HepG2 (cell line): Measurements from ENCODE around the gene MARS1. TPM values are rescaled to one million over a fixed set of nuclear protein-coding genes. Genes with fewer than 3 reads are reported as not detected.

Experiments
- DDIT3 ChIP-seq: sonication (generic); formaldehyde crosslinking; IDR thresholded peaks from 2 replicates; pipeline ENCODE4 v1.4.0; 2020; ENCODE audit warnings: mild to moderate bottlenecking, missing genetic modification reagents
- DNMT3B ChIP-seq: conservative IDR thresholded peaks from 2 replicates; pipeline ENCODE4 v1.6.1; 2016; ENCODE audit warnings: missing biosample characterization, control low read depth
- ERF ChIP-seq: IDR thresholded peaks from 2 replicates; pipeline ENCODE4 v1.6.1; 2018; ENCODE audit warnings: missing biosample characterization, missing genetic modification reagents
- HIVEP1 ChIP-seq: sonication (generic); formaldehyde crosslinking; IDR thresholded peaks from 2 replicates; pipeline ENCODE4 v1.4.0; 2020; ENCODE audit warnings: mild to moderate bottlenecking, missing genetic modification reagents
- IRF9 ChIP-seq: sonication (generic); formaldehyde crosslinking; IDR thresholded peaks from 2 replicates; pipeline ENCODE4 v1.8.0; 2022; ENCODE audit warnings: missing genetic modification reagents, mild to moderate bottlenecking, borderline replicate concordance
- MED1 ChIP-seq: sonication (generic); formaldehyde crosslinking; IDR thresholded peaks from 2 replicates; pipeline ENCODE4 v1.4.0; 2020; ENCODE audit warnings: missing genetic modification reagents
- MED13 ChIP-seq: sonication (generic); formaldehyde crosslinking; IDR thresholded peaks from 2 replicates; pipeline ENCODE4 v1.5.0; 2020; ENCODE audit warnings: missing genetic modification reagents
- RELA ChIP-seq: sonication (generic); formaldehyde crosslinking; IDR thresholded peaks from 2 replicates; pipeline ENCODE4 v1.4.0; 2020; ENCODE audit warnings: missing genetic modification reagents
- SALL2 ChIP-seq: sonication (generic); formaldehyde crosslinking; IDR thresholded peaks from 2 replicates; pipeline ENCODE4 v1.8.1; 2023; ENCODE audit warnings: mild to moderate bottlenecking, missing genetic modification reagents, inconsistent platforms
- SYNCRIP ChIP-seq: fragments of 200-400 bp; formaldehyde crosslinking; IDR thresholded peaks from 2 replicates; pipeline ENCODE4 v1.6.1; 2018; ENCODE audit warnings: mild to moderate bottlenecking, low read depth, low read length; ENCODE audit not compliant: insufficient read depth
- TGIF2 ChIP-seq: IDR thresholded peaks from 2 replicates; pipeline ENCODE4 v1.6.1; 2016; ENCODE audit warnings: control low read depth, missing compliant biosample characterization
- TIGD3 ChIP-seq: sonication (generic); formaldehyde crosslinking; IDR thresholded peaks from 2 replicates; pipeline ENCODE4 v1.5.1; 2020; ENCODE audit warnings: mild to moderate bottlenecking, missing genetic modification reagents, borderline replicate concordance
- ZBTB43 ChIP-seq: sonication (generic); formaldehyde crosslinking; conservative IDR thresholded peaks from 2 replicates; pipeline ENCODE4 v1.4.0; 2020; ENCODE audit warnings: missing genetic modification reagents
- ZNF530 ChIP-seq: sonication (generic); formaldehyde crosslinking; IDR thresholded peaks from 2 replicates; pipeline ENCODE4 v1.5.0; 2020; ENCODE audit warnings: low read depth, mild to moderate bottlenecking, missing genetic modification reagents
- ZNF703 ChIP-seq: sonication (generic); formaldehyde crosslinking; IDR thresholded peaks from 2 replicates; pipeline ENCODE4 v1.5.1; 2020; ENCODE audit warnings: missing genetic modification reagents, mild to moderate bottlenecking, moderate library complexity, borderline replicate concordance
- ZNF724P ChIP-seq: sonication (generic); formaldehyde crosslinking; IDR thresholded peaks from 2 replicates; pipeline ENCODE4 v1.8.0; 2022; ENCODE audit warnings: missing genetic modification reagents, borderline replicate concordance
- ZNF792 ChIP-seq: IDR thresholded peaks from 2 replicates; pipeline ENCODE4 v1.6.1; 2016
- ZNF83 ChIP-seq: sonication (generic); formaldehyde crosslinking; IDR thresholded peaks from 2 replicates; pipeline ENCODE4 v1.4.0; 2020; ENCODE audit warnings: missing genetic modification reagents, mild to moderate bottlenecking, borderline replicate concordance
- ZSCAN21 ChIP-seq: sonication (generic); formaldehyde crosslinking; IDR thresholded peaks from 2 replicates; pipeline ENCODE4 v1.8.0; 2022; ENCODE audit warnings: mild to moderate bottlenecking, missing genetic modification reagents, moderate library complexity, borderline replicate concordance
- polyA plus RNA-seq, 8 experiments: library from polyadenylated mRNA; depleted of rRNA in 3 of 8; stranded (reverse) in 7 of 8; unstranded in 1 of 8; fragments of >200 nt; fragmentation: Illumina TruSeq in 4 of 8; extraction: Trizol in 4 of 8; gene quantifications; 2 replicates each; pipeline versions ENCODE4 v1.2.1 to v1.2.3, GENCODE V29; 2011 to 2016; ENCODE audit warnings: low read depth in 4 of 8, missing spikeins in 1 of 8, mixed read lengths in 1 of 8; ENCODE audit not compliant: insufficient read depth in 1 of 8
- total RNA-seq, 5 experiments: library from RNA; depleted of rRNA; stranded (reverse); fragments of >200 nt; fragmentation: Illumina TruSeq; extraction: Trizol; gene quantifications; 2 replicates each; pipeline ENCODE4 v1.2.3, GENCODE V29; 2016; ENCODE audit warnings: low read depth in 1 of 5

MARS1 gene
- total and polyA plus RNA-seq, 2 of the 13 experiments (the other 11 are each of a cell fraction or from before 2014, with no cell fraction given), result 115 to 181 TPM

- peak; percentile 43; the same call in 1 of the 2 replicates for TF ChIP-seq IRF9 (CRISPR knock-in tag)
- no peak for TF ChIP-seq SYNCRIP
- TF ChIP-seq ZNF530 (CRISPR knock-in tag), result no peak
- TF ChIP-seq ERF (CRISPR knock-in tag), result peak; percentile 96
- peak; percentile 99 for TF ChIP-seq HIVEP1 (CRISPR knock-in tag)
- TF ChIP-seq ZSCAN21, result peak; percentile 90
- peak; percentile 78; the same call in 1 of the 2 replicates for TF ChIP-seq MED13 (CRISPR knock-in tag)
- no peak for TF ChIP-seq RELA (CRISPR knock-in tag)
- no peak for TF ChIP-seq SALL2 (CRISPR knock-in tag)
- no peak for TF ChIP-seq ZNF83
- TF ChIP-seq ZBTB43 (CRISPR knock-in tag), result no peak
- peak; percentile 87; the same call in 1 of the 2 replicates for TF ChIP-seq TGIF2 (CRISPR knock-in tag)
- TF ChIP-seq ZNF703, result peak; percentile 90
- TF ChIP-seq TIGD3 (CRISPR knock-in tag), result no peak
- TF ChIP-seq DDIT3, result 0 out of 2 replicates have a peak, but pooled peaks have one; percentile 54
- TF ChIP-seq MED1 (CRISPR knock-in tag), result peak; percentile 96
- TF ChIP-seq DNMT3B (CRISPR knock-in tag), result no peak
- TF ChIP-seq ZNF724P, result no peak
- TF ChIP-seq ZNF792 (CRISPR knock-in tag), result peak; percentile 96
Measured at GRCh38 chr12:57451233-57451778, 36.6 kb upstream of the MARS1 start (continued).
